ENCODE results near the gene CAMK2A.

CAMK2A gene

GRCh38 chr5:150176745-150177477 is 112.7 kb downstream of the CAMK2A start:
- no peak overlapping the region for H3K4me3 ChIP-seq (ENCODE audit: low read depth, low read length)
- TF ChIP-seq CTCF (IDR thresholded peaks at IDR 0.05; ENCODE audit: insufficient read depth, low read depth, low read length, missing control alignments), result no peak
- DNase-seq (ENCODE audit: low read depth), result no peak

- peak; percentile 32 for DNase-seq (ENCODE audit: low read depth)
- H3K4me3 ChIP-seq (ENCODE audit: low read depth, low read length), result no peak overlapping the region
- peak; percentile 56 for TF ChIP-seq CTCF (IDR thresholded peaks at IDR 0.05; ENCODE audit: insufficient read depth, low read depth, low read length, missing control alignments)
Measured at GRCh38 chr5:150175536-150175935, 114.0 kb downstream of the CAMK2A start.

- no peak for TF ChIP-seq CTCF (IDR thresholded peaks at IDR 0.05; ENCODE audit: insufficient read depth, low read depth, low read length, missing control alignments)
- H3K4me3 ChIP-seq (ENCODE audit: low read depth, low read length), result no peak overlapping the region
- no peak for DNase-seq (ENCODE audit: low read depth)
Measured at GRCh38 chr5:150175076-150175475, 114.5 kb downstream of the CAMK2A start.

- no peak for TF ChIP-seq CTCF (IDR thresholded peaks at IDR 0.05; ENCODE audit: insufficient read depth, low read depth, low read length, missing control alignments)
- no peak overlapping the region for H3K4me3 ChIP-seq (ENCODE audit: low read depth, low read length)
- no peak for DNase-seq (ENCODE audit: low read depth)
Measured at GRCh38 chr5:150174285-150174684, 115.3 kb downstream of the CAMK2A start.

GRCh38 chr5:150173161-150173560 is 116.4 kb downstream of the CAMK2A start:
- no peak overlapping the region for H3K4me3 ChIP-seq (ENCODE audit: low read depth, low read length)
- no peak for TF ChIP-seq CTCF (IDR thresholded peaks at IDR 0.05; ENCODE audit: insufficient read depth, low read depth, low read length, missing control alignments)
- DNase-seq (ENCODE audit: low read depth), result no peak

- no peak for TF ChIP-seq CTCF (IDR thresholded peaks at IDR 0.05; ENCODE audit: insufficient read depth, low read depth, low read length, missing control alignments)
- DNase-seq (ENCODE audit: low read depth), result no peak
- H3K4me3 ChIP-seq (ENCODE audit: low read depth, low read length), result no peak overlapping the region
Measured at GRCh38 chr5:150172556-150172955, 117.0 kb downstream of the CAMK2A start.

- no peak for TF ChIP-seq CTCF (IDR thresholded peaks at IDR 0.05; ENCODE audit: insufficient read depth, low read depth, low read length, missing control alignments)
- no peak for DNase-seq (ENCODE audit: low read depth)
- no peak overlapping the region for H3K4me3 ChIP-seq (ENCODE audit: low read depth, low read length)
Measured at GRCh38 chr5:150172145-150172544, 117.4 kb downstream of the CAMK2A start.
